HG03175 (cell line): Measurements from ENCODE around the gene SAFB.
"Not testable (repeated sequence)": the region's sequence is repeated elsewhere in the genome, so short reads cannot be mapped to it uniquely, and the experiment has no call there.

ENCODE experiments used
- ATAC-seq: cut with Tn5 transposase; IDR thresholded peaks from one replicate; pipeline ENCODE4 v1.9.1; 2021; ENCODE audit warnings: mild to moderate bottlenecking, moderate library complexity; ENCODE audit not compliant: unreplicated experiment

Gene SAFB

DNA sequence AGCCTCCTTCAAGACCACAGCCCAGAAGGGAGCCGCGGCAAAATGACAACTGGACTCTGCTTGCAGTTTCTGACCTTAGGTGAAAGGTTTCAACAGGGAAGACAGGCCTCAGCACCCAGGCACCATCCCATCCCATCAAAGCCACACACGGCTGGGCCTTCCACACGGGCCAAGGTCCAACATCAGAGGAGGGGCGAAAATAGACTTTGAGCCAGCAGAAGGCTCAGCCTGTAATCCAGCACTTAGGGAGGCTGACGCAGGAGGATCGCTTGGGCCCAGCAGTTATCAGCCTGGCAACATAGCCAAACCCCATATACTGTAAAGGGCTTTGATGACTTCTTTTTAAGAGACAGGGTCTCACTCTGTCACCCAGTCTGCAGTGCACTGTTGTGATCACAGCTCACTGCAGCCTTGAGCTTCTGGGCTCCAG lies 28.3 kb upstream of the SAFB start:
- no peak for ATAC-seq

DNA sequence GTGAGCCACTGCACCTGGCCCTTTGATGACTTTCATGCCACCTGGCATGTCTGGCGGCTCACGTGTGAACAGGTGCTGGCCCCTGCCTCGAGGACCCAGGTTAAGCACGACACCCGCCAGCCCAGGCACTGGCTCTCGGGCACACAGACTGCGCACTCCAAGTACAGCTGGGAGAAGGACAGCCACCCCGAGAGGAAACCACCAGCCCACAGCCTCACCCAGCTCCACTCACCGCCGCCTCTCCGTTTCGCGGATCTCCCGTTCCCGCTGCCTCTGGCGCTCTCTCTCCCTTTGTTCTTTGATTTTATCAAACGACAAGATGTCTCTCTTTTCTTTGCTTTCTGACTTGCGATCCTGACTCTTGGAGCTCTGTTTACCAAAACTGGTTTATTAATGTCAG lies 27.8 kb upstream of the SAFB start:
- no peak for ATAC-seq

DNA sequence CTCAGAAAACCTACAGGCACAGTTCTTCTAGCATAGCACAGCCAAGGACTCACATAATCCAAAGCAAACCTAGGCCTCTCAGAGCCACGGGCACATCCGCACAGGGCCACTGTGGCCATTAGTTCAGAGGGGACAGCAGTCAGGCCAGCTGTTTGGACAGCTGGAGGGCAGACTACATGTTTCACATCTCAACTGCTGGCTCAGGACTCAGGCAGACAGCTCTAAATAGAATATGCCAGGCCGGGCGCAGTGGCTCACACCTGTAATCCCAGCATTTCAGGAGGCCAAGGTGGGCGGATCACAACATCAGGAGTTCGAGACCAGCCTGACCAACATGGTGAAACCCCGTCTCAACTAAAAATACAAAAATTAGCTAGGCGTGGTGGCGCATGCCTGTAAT lies 27.1 kb upstream of the SAFB start:
- no peak for ATAC-seq

DNA sequence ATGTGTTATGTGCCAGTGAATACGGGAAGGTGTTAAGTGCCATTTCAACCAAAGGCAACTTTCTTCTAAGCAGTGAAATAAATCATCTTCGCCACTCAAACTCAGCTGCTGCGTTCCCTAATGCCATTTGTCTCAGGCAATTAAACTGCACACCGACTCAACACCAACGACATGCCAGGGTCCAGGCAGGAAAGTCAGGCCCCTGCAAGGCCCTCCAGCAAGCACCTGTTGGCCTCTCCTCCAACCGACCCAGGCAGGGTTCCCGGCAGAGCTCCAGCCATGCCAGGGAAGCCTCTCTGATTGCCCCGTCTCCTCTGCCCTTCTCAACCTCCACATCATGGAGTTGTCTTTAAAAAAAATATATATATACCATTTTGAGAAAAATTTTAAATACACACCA lies 22.1 kb upstream of the SAFB start:
- ATAC-seq = no peak

DNA sequence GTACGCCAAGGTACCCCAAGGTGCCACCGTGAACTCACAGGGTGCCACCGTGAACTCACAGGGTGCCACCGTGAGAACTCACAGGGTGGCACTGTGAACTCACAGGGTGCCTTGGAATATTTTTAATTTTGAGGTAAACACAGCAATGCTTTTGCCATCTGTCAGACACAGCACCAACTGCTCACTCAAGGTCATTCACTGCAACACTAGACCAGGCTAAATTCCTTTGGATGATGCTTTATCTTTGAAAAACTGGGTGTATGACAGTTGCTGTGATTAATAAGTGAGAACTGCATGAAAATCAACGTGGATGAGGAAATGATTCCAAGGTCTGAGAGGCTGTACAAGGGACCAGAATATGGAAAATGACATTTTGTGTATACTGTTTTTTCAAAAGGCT lies 19.3 kb upstream of the SAFB start:
- no peak for ATAC-seq

DNA sequence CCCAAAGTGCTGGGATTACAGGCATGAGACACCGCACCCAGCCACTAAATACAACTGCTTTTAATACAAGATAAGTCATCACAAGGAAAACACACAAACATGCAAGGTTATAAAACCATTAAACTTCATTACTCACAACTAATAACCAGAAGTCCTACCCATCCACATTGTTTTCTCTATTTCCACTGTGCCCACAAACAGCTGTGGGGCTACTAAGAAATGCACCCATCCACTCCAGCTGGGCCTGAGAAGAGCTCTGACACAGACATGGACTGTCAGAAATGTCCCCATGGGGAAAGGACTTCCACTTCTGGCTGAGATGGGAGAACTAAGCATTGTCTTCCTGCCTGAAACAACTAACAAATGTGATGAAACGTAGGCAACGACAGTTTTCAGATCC lies 17.5 kb upstream of the SAFB start:
- no peak for ATAC-seq

DNA sequence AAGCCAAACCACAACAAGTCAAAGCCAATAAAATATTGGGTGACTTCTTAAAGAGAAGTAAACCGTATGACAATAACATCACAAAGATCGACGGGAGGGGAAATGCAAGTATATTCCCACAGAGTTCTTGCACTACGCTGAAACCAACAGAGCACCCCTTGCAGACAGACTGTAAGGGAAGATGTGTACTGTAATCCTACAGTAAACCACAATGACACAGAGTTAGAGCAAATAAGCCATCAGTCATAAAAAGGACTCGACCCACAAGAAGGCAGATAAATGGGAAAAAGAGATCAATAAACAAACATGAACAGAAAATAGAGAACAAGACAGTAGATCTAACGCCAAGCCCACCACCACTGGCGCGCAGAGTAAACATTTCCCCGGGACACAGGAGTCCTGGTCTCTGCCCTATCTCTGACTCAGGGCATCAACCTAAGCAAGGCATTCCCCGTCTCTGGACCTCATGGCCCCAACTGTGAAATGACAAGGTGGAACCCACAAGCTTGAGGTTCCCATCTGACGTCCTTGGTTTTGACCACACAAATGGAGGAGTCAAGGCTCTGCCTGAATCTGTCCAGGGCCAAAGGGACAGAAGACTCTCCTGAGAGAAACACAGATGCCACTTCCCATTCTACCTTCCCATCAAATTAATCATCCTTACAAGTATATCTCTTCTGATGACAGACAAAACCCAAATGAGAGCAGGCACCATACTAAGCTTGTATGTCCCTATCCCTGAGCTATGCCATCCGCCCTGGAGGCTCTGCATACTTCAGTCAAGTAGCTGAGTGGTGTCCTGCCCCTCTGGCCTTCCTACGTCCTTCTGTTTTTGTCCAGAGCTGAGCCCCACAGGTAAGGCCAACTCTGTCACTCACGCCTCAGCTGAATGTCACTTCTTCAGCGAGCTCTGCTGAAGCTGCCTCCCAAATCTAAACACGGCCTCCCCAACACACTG lies 15.3 kb upstream of the SAFB start:
- no peak for ATAC-seq

DNA sequence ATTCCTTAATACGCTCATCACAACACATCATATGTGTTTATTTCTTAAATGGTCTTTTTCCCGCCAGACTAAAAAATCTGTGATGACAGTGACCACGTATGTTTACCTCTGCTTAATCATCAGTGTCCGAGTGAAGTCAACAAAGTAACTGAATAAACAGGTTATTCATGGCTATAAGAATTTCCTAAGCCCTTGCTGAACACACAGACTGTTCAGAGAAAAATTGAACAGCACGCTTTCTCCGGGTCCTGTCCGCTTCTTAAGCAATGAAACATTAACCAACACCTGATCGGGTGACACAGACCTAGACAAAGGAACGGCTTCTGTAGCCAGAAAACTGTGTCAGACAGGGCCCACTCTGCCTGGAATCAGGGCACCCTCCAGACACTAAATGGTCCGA lies 14.6 kb upstream of the SAFB start:
- ATAC-seq = no peak

DNA sequence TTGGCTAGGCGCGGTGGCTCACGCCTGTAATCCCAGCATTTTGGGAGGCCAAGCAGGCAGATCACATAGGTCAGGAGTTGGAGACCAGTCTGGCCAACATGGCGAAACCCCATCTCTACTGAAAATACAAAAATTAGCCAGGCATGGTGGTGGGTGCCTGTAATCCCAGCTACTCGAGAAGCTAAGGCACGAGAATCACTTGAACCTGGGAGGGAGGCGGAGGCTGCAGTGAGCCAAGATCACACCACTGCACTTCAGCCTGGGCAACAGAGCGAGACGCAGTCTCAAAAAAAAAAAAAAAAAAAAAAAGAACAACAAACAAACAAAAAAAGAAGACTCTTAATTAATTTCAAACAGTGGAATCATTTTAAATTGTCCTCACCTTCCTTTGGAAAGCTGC lies 14.1 kb upstream of the SAFB start:
- not testable (repeated sequence) for ATAC-seq

DNA sequence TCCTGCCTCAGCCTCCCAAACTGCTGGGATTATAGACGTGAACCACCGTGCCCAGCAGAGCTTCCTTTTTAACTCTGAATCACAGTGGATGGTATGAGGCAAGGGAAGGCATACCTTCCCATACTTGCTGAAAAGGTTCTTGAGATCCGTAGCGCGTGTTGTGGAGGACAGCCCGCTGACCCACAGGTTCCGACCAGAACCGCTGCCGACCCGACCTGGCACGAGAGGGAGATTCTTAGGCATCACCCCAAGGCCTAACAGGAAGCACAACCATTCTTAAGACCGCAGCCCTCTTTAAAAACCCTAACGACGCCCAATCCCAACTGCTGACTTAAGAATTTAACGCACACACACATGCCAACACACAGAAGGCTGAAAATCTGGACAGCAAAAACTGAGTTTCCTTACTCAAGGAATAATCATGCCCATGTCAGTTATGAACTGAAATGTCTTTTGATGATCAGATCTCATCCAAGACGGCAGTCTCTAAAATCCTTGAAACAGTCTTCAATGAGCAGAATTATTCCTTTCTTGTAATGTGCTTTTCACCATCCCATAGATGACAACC lies 12.9 kb upstream of the SAFB start:
- no peak for ATAC-seq

DNA sequence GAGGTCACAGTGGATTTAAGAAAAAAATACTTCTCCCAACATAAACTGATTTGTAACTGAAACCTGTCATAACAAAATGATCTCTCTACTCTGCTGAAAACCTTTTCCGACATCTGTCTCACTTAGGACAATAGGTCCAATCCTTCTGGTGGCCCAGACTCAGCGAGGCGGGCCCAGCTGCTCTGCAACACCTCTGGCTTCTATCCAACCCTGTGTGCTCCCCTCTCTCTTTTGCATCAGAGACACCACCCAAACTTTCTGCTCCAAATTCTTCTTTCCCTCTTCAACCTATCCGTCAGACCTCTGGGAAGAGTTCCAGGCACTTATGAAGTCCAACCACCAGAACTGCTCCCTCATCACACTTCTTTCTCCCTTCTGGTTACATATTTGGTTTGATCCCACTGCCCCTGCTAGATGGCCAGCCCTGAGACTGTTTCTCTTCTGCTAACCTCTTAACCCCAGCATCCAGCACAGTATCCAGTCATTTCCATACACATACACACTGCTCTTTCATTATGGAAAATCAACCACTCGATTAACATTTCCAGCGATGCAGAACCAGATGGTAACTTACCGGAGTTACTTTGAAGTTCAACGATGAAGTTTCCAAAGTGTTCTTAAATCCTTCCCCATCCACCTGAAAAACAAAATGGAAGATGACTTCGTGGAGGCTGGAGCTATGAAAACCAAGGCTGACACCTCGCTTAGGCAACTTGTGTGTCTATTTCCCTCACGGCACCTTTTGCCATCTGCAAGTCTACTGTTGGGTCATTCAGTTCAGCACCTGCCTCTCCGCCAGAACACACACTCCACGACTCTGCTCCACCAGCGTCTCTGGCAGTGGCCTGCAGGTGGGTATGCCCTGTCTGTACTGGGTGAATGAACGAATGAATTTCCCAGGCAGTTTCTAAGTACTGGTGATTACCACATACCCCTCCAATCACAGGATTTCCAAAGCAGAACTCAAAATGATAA lies 9.7 kb upstream of the SAFB start:
- no peak for ATAC-seq

DNA sequence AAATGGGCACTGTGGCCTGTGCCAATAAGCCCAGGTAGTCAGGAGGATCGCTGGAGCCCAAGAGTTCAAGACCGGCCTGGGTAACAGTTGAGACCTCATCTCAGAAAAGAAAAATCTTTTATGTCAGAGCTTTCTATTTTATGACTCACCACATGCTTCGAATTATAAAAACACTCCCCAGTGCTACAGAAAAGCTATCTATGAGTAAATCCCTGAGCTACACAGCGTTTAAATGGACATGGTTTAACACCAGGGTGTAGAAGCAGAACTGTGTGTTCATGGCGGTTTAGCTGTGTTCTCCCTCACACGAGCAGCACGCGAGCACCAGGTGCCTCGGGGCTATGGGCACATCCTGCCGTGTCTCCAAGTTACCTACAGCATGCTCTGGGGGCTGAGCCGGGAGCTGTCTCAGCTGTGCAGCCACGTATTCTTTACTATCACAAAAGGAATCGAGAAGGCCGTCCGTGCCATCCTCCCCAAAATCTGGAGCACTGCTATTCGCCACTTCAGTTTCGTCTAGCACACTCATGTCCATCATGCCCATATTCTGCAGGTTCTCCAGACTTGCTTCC lies 7.0 kb upstream of the SAFB start:
- no peak for ATAC-seq

DNA sequence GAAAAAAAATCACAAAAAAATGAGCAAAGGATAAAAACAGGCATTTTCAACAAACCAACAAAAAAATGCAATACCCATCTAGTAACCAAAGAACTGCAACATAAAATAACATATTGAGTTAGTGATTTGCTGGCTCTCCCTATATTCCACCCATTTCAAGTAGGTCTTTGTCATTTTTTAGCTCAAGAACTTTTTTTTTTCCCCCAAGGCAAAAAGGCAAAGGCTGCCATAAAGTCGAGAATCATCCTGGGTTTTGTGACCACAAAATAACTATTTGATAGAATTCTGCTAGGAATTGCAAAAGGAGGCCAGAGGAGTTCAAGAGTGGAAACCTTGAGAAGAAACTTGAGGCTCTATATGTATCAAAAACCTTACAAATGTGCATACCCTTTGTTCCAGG lies 5.8 kb upstream of the SAFB start:
- ATAC-seq = no peak

DNA sequence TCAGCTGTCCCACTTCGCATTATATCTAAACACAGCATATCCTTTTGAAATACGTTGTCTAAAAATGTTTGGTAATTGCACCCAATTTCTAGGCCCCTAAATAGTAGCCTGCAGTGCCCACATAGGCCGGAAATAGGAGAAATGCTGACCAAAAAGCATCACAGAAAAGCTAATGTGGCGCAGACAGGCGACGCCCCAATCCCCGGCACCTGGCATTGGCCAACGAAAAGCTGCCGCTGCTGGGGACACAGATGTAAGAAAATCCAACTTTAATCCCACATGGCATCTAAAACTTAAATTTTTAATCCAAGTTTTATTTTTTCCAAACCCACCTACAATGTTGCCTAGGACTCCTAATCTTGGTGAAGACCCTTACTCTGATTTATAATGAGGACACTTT lies 4.3 kb upstream of the SAFB start:
- ATAC-seq = no peak

DNA sequence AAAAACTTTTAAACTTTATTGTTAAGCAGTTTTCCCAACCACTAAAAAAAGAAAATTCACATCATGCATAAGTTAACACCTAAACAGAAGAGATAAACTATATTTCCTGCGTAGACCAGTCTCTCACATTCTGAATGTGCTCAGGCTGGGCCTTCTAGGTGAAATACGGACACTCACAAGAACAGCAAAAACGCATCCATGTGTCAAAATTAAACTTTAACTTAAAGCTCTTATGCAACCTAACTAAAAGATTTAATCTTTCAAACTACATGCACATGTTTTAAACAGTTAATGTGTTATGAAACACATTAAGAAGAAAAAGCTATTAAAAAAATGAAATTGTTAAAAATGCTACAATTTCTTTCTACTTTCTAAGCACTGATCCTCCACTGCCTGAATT lies 2.9 kb upstream of the SAFB start:
- no peak for ATAC-seq

DNA sequence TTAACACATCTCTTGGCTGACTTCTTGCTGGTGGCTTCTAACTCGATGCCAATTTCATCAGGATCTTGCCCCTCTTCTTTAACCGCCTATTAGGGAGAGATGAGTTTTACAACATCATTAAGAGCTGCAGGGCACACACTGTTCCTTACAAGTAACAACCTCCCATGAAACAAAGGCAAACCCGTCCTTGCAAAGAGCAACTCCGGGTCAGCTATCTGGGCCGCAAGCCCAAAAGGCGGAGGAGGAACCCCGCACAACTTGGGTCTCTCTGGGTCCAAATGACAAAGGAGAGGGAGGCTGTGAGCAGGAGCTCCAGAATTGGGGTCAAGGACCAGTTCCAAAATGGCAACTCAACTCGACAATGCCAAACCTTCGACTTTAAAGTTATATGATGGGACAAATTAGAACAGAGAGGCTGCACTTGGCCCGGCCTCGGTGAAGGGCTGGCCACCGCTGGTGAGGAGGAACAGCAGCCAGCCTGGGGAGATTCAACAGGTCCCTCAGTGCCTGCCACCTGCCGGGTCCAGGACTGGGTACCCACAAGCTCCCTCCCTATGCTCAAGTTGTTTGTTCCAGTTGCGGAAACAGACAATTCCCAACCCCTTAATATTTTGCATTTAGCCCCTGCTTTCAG lies 1.5 kb upstream of the SAFB start:
- no peak for ATAC-seq

DNA sequence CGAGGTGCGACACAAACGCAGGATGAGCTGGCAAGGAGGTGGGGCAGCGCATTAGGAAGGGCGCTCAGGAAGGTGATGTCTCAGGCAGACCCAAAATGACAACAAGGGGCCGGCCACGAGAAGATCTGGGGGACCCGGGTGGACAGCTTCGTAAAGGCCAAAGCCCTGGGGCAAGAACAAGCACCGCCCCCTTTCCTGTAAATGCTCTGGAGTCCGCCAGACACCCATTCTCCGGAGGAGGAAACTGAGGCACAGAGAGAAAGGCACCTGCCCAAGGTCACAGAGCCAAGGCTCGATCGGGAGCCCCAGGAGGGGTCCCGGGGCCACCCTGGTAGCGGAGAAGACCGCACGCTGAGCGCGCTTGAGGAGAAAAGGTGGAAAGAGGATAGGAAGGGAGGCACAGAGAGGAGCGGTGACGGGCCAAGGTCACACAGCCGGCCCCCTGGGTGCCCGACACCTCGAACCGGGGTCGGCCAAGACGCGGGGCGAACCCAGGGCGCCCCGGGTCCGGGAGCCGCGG lies 878 bp upstream of the SAFB start:
- no peak for ATAC-seq

DNA sequence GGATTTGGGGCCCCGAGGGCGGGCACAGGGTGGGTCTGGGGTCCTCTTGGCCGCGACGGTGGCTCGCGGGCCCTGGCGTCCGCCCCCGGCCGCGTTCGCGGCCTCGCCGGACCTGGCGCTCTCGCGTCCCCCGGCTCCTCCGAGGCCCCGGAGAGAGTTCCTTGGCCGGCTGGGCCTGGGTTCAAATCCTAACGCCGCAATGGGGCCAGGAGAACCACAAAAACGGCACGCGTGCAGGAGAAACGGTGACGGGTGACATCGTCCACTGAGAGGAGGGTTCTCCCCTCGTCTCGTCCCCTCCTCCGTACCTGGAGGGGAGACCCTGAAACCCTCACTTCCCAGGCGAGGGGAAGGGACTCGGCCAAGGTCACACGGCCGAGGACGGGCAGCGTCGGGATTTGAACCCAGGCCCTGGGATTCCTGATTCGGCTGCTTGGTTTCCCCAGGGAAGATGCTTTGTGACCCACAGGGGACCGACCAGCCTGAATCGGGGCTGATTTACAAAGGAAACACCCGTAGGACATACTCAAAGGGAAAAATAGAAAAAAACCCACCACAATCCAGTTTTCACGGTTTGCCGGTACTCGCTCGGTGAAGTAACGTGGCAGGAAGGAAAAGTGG lies 624 bp downstream of the SAFB start:
- no peak for ATAC-seq

DNA sequence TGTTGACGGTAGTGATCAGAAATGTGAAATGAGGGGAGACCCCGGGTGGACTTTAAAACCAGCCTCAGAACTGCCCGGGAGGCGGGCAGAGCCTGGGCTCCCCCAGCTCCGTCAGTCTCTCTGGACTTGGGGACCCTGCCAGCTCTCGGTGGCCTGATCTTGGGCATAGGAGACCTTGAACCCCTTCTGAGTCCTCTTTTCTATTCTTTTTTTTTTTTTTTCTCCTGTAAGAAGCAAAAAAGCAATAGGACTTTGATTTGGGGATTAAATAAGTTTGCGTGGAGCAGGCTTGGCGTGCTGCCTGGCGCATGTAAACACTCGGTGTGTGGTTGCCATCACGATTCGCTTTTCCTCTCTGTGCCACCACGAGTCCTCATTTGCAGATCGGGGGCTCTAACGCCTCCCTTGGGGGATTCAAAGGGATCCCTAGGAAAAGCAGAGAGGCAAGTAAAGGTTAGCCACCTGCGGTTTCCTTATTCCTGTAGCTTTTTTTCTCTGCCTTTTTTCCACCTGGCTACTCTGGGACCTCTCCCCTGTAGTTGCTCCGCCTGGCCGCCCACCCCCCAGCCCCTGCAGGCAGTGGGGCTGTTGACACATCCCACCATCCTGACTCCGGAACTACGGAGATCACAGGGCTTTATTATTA lies 1.3 kb downstream of the SAFB start:
- no peak for ATAC-seq
